Measurements from ENCODE around the gene KANK4.
"Not testable (repeated sequence)": the region's sequence is repeated elsewhere in the genome, so short reads cannot be mapped to it uniquely, and the experiment has no call there.

Gene KANK4

GRCh38 chr1:62269851-62270495, 49.3 kb downstream of the KANK4 start:
- DNase-seq: no peak

- no peak for DNase-seq
Measured at GRCh38 chr1:62269439-62269838, 49.8 kb downstream of the KANK4 start.

GRCh38 chr1:62268315-62268714, 50.9 kb downstream of the KANK4 start:
- DNase-seq: no peak

GRCh38 chr1:62265956-62266935, 53.0 kb downstream of the KANK4 start:
- DNase-seq: no peak

- DNase-seq: no peak
Measured at GRCh38 chr1:62263814-62264353, 55.4 kb downstream of the KANK4 start.

GRCh38 chr1:62263006-62263813, 56.0 kb downstream of the KANK4 start:
- DNase-seq: no peak

- DNase-seq: no peak
Measured at GRCh38 chr1:62260688-62261087, 58.5 kb downstream of the KANK4 start.

- no peak for DNase-seq
Measured at GRCh38 chr1:62259551-62259950, 59.7 kb downstream of the KANK4 start.

- no peak for DNase-seq
Measured at GRCh38 chr1:62250126-62250726, 69.0 kb downstream of the KANK4 start.

GRCh38 chr1:62247391-62248168, 71.7 kb downstream of the KANK4 start:
- DNase-seq: no peak

GRCh38 chr1:62245201-62245600, 74.0 kb downstream of the KANK4 start:
- DNase-seq: no peak

- not testable (repeated sequence) for DNase-seq
Measured at GRCh38 chr1:62244380-62244779, 74.9 kb downstream of the KANK4 start.

GRCh38 chr1:62241371-62242131, 77.7 kb downstream of the KANK4 start:
- no peak for DNase-seq

- no peak for DNase-seq
Measured at GRCh38 chr1:62240651-62241370, 78.4 kb downstream of the KANK4 start.

GRCh38 chr1:62239652-62240403, 79.4 kb downstream of the KANK4 start:
- not testable (repeated sequence) for DNase-seq

GRCh38 chr1:62238507-62238906, 80.7 kb downstream of the KANK4 start:
- DNase-seq: no peak

GRCh38 chr1:62237950-62238374, 81.3 kb downstream of the KANK4 start:
- DNase-seq: no peak

GRCh38 chr1:62237361-62237760, 81.9 kb downstream of the KANK4 start:
- no peak for DNase-seq

GRCh38 chr1:62235576-62235975, 83.7 kb downstream of the KANK4 start:
- DNase-seq: no peak

Measured in stimulated activated CD4-positive, alpha-beta T cell treated with anti-CD3 and anti-CD28 coated beads, Interleukin-12 subunit alpha, Interleukin-12 subunit beta, amount 100 ng/mL, for 4 hours (primary cell).